Measurements from ENCODE around the gene KLK10. TPM values are rescaled to one million over a fixed set of nuclear protein-coding genes. Genes with fewer than 3 reads are reported as not detected.

The KLK10 gene
- total and polyA plus RNA-seq, 2 donors, result 0.33 TPM; not detected in 1

Other genes starting within 250 kb of the KLK10 start
- not detected for gene GPR32, start 249.2 kb downstream of the KLK10 start, total RNA-seq
- gene GPR32, start 249.2 kb downstream of the KLK10 start, polyA plus RNA-seq, result not detected
- not detected for gene ACP4, start 229.3 kb downstream of the KLK10 start, total RNA-seq
- gene ACP4, start 229.3 kb downstream of the KLK10 start, polyA plus RNA-seq, result not detected
- gene KLK1, start 195.9 kb downstream of the KLK10 start, total RNA-seq, result not detected
- gene KLK1, start 195.9 kb downstream of the KLK10 start, polyA plus RNA-seq, result 0.39 TPM
- gene KLK15, start 186.1 kb downstream of the KLK10 start, total RNA-seq, result not detected
- not detected for gene KLK15, start 186.1 kb downstream of the KLK10 start, polyA plus RNA-seq
- not detected for gene KLK3, start 164.8 kb downstream of the KLK10 start, total RNA-seq
- not detected for gene KLK3, start 164.8 kb downstream of the KLK10 start, polyA plus RNA-seq
- gene KLK2, start 146.3 kb downstream of the KLK10 start, total RNA-seq, result not detected
- not detected for gene KLK2, start 146.3 kb downstream of the KLK10 start, polyA plus RNA-seq
- gene KLK4, start 108.3 kb downstream of the KLK10 start, total RNA-seq, result not detected
- gene KLK4, start 108.3 kb downstream of the KLK10 start, polyA plus RNA-seq, result not detected
- gene KLK5, start 66.7 kb downstream of the KLK10 start, total RNA-seq, result not detected
- not detected for gene KLK5, start 66.7 kb downstream of the KLK10 start, polyA plus RNA-seq
- not detected for gene KLK6, start 50.1 kb downstream of the KLK10 start, total RNA-seq
- not detected for gene KLK6, start 50.1 kb downstream of the KLK10 start, polyA plus RNA-seq
- 0.32 TPM for gene KLK7, start 35.8 kb downstream of the KLK10 start, total RNA-seq
- gene KLK7, start 35.8 kb downstream of the KLK10 start, polyA plus RNA-seq, result 0.14 TPM
- not detected for gene KLK8, start 18.1 kb downstream of the KLK10 start, total RNA-seq
- not detected for gene KLK8, start 18.1 kb downstream of the KLK10 start, polyA plus RNA-seq
- not detected for gene KLK11, start 6.9 kb upstream of the KLK10 start, total RNA-seq
- 0.15 TPM for gene KLK11, start 6.9 kb upstream of the KLK10 start, polyA plus RNA-seq
- not detected for gene KLK12, start 15.3 kb upstream of the KLK10 start, total RNA-seq
- gene KLK12, start 15.3 kb upstream of the KLK10 start, polyA plus RNA-seq, result not detected
- not detected for gene KLK13, start 45.4 kb upstream of the KLK10 start, total RNA-seq
- 0.20 TPM for gene KLK13, start 45.4 kb upstream of the KLK10 start, polyA plus RNA-seq
- gene KLK14, start 63.2 kb upstream of the KLK10 start, total RNA-seq, result not detected
- gene KLK14, start 63.2 kb upstream of the KLK10 start, polyA plus RNA-seq, result 0.29 TPM
- gene CTU1, start 88.7 kb upstream of the KLK10 start, total RNA-seq, result 2.8 TPM
- gene CTU1, start 88.7 kb upstream of the KLK10 start, polyA plus RNA-seq, result 4.9 TPM
- 1.4 TPM for gene SIGLEC9, start 105.2 kb upstream of the KLK10 start, total RNA-seq
- 5.5 TPM for gene SIGLEC9, start 105.2 kb upstream of the KLK10 start, polyA plus RNA-seq
- 0.85 TPM for gene SIGLEC7, start 122.6 kb upstream of the KLK10 start, total RNA-seq
- 3.4 TPM for gene SIGLEC7, start 122.6 kb upstream of the KLK10 start, polyA plus RNA-seq
- 4.7 TPM for gene CD33, start 205.4 kb upstream of the KLK10 start, total RNA-seq
- 5.6 TPM for gene CD33, start 205.4 kb upstream of the KLK10 start, polyA plus RNA-seq
- gene SIGLECL1, start 231.4 kb upstream of the KLK10 start, total RNA-seq, result not detected
- not detected for gene SIGLECL1, start 231.4 kb upstream of the KLK10 start, polyA plus RNA-seq

Measured in urinary bladder (tissue), 2 donors.